ENCODE data around the gene FBXW11.

- TF ChIP-seq CTCF (IDR thresholded peaks at IDR 0.05; ENCODE audit: insufficient read depth, low read length) (no peak), POLR2AphosphoS5 (IDR thresholded peaks at IDR 0.05; ENCODE audit: low read depth) (no peak)
These were observed 79.0 kb downstream of the FBXW11 start for GRCh38 chr5:171927345-171927941.
